ENCODE data around the gene S100A16.

DNA sequence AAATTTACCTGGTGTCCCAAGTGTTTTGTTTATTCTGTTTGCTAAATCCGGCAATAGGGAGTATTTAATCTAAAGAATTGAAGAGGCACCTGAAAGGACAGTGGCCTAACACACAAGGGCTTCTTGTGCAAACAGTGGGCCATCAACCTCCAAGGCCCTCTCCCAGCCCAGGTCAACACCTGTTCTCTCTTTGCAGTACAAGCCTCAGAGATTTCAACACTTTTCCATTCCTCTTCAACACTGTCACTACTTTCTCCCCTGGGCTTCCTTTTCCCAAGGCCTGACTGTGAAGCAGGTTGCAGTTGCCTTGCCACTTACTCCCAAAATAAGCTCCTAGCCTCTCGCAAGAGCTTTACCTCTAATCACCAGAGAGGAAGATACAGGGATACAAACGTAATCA is 42.4 kb upstream of the S100A16 start:
- TF ChIP-seq POLR2A (IDR thresholded peaks at IDR 0.05): no peak
- TF ChIP-seq, protein P1, sequence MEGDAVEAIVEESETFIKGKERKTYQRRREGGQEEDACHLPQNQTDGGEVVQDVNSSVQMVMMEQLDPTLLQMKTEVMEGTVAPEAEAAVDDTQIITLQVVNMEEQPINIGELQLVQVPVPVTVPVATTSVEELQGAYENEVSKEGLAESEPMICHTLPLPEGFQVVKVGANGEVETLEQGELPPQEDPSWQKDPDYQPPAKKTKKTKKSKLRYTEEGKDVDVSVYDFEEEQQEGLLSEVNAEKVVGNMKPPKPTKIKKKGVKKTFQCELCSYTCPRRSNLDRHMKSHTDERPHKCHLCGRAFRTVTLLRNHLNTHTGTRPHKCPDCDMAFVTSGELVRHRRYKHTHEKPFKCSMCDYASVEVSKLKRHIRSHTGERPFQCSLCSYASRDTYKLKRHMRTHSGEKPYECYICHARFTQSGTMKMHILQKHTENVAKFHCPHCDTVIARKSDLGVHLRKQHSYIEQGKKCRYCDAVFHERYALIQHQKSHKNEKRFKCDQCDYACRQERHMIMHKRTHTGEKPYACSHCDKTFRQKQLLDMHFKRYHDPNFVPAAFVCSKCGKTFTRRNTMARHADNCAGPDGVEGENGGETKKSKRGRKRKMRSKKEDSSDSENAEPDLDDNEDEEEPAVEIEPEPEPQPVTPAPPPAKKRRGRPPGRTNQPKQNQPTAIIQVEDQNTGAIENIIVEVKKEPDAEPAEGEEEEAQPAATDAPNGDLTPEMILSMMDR (IDR thresholded peaks at IDR 0.05): no peak
- no peak for TF ChIP-seq POLR2AphosphoS5 (IDR thresholded peaks at IDR 0.05)

All from stomach (tissue), 4 donors.